ENCODE results near the gene PRPF6. TPM values are rescaled to one million over a fixed set of nuclear protein-coding genes. Genes with fewer than 3 reads are reported as not detected.
A peak's percentile ranks its signal among the peaks of the same experiment; 100 is the strongest.
"Not testable (repeated sequence)": the region's sequence is repeated elsewhere in the genome, so short reads cannot be mapped to it uniquely, and the experiment has no call there.

PRPF6 gene
- total and polyA plus RNA-seq, 2 donors from 2014 or later: 51.3 to 73.3 TPM

DNA sequence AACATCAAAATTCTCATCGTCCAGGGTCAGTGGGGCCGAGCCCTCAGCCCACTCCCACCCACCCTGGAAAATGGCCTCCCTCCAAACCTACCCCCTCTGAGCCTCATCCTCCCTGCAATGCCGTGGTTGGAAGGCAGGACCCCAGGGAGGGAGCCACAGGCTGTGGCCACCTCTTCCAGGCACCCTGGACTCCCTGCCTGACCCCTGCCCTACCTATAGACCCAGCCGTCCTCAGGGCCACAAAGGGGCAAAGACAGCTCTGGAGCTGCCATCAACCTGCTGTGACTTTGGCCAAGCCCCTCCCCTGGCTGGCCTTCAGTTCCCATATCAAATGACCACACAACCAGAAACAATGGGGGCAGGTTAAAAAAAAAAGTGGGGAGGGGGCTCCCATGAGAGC, 22.5 kb upstream of the PRPF6 start:
- TF ChIP-seq, protein P1, sequence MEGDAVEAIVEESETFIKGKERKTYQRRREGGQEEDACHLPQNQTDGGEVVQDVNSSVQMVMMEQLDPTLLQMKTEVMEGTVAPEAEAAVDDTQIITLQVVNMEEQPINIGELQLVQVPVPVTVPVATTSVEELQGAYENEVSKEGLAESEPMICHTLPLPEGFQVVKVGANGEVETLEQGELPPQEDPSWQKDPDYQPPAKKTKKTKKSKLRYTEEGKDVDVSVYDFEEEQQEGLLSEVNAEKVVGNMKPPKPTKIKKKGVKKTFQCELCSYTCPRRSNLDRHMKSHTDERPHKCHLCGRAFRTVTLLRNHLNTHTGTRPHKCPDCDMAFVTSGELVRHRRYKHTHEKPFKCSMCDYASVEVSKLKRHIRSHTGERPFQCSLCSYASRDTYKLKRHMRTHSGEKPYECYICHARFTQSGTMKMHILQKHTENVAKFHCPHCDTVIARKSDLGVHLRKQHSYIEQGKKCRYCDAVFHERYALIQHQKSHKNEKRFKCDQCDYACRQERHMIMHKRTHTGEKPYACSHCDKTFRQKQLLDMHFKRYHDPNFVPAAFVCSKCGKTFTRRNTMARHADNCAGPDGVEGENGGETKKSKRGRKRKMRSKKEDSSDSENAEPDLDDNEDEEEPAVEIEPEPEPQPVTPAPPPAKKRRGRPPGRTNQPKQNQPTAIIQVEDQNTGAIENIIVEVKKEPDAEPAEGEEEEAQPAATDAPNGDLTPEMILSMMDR (IDR thresholded peaks at IDR 0.05; ENCODE audit: borderline replicate concordance, extremely low read depth, insufficient read depth): no peak
- DNase-seq (no peak), FAIRE-seq (no peak)
- no peak overlapping the region for H3K9ac ChIP-seq (ENCODE audit: low read length in 3 of 3)
- H3K4me1 ChIP-seq (ENCODE audit: control insufficient read depth in 2 of 3, insufficient read depth in 2 of 3, low read depth in 1 of 3, low read length in 3 of 3): peaks cover 0 to 20% (median 0%) of the 10 kb centered on the region in 3 donors
- no peak overlapping the region for H3K4me3 ChIP-seq (ENCODE audit: low read length in 3 of 3)
- intact Hi-C loops (cut with DNase I): no loop called here
- H3K27ac ChIP-seq (ENCODE audit: low read depth in 2 of 2, low read length in 2 of 2): no peak overlapping the region
- no peaks in the 10 kb centered on the region for H3K27me3 ChIP-seq (ENCODE audit: control insufficient read depth, insufficient read depth, low read length)
- peaks cover 0 to 6% (median 0%) of the 10 kb centered on the region in 3 donors for H3K36me3 ChIP-seq (ENCODE audit: control insufficient read depth in 2 of 3, insufficient read depth in 3 of 3, low read length in 3 of 3)
- no peaks in the 10 kb centered on the region for H3K9me3 ChIP-seq (ENCODE audit: control insufficient read depth in 2 of 3, insufficient read depth in 1 of 3, low read length in 3 of 3)

DNA sequence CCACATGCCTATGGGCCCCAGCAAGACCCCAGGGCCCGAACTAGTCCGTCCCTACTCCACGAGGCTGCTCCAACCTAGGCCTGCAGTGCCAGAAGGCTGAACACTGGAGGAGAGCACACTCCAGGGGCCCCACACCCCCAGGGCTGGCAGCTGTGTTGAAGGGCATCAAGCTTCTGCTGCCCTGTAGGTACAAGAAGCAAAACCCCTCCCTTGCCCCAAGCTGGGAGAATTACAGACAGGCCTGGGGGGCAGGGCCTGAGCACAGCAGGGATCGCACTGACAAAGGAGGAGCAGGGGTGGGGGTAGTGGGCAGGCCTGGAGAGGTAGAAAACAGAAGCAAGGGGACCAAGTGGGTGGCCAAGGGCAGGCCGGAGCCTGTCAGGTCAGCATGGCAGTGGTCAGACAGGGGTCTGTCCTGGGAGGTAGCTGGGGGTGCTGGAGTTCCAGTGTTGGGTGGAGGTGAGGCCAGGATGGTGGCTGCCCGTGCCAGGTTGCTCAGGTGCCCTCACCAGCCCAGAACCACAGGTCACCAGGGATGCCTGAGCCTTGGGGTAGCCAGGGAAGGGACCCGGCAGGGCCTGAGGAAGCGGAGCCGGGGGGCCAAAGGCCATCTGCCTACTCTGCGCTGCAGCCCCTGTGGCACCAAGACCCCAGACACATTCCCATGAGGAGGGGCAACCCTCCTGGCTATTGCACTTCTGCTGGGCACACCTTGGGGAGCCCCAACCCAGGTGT, 21.8 kb upstream of the PRPF6 start:
- H3K9me3 ChIP-seq (ENCODE audit: control insufficient read depth in 2 of 3, insufficient read depth in 1 of 3, low read length in 3 of 3): no peaks in the 10 kb centered on the region
- H3K9ac ChIP-seq (ENCODE audit: low read length in 3 of 3): no peak overlapping the region
- H3K4me1 ChIP-seq (ENCODE audit: control insufficient read depth in 2 of 3, insufficient read depth in 2 of 3, low read depth in 1 of 3, low read length in 3 of 3): peaks cover 0 to 13% (median 0%) of the 10 kb centered on the region in 3 donors
- peaks cover 0 to 9% (median 3%) of the 10 kb centered on the region in 3 donors for H3K36me3 ChIP-seq (ENCODE audit: control insufficient read depth in 2 of 3, insufficient read depth in 3 of 3, low read length in 3 of 3)
- H3K4me3 ChIP-seq (ENCODE audit: low read length in 3 of 3): no peak overlapping the region
- TF ChIP-seq, protein P1 (IDR thresholded peaks at IDR 0.05; ENCODE audit: borderline replicate concordance, extremely low read depth, insufficient read depth): no peak
- FAIRE-seq: no peak
- intact Hi-C loops (cut with DNase I): no loop called here
- DNase-seq: no peak
- no peak overlapping the region for H3K27ac ChIP-seq (ENCODE audit: low read depth in 2 of 2, low read length in 2 of 2)
- no peaks in the 10 kb centered on the region for H3K27me3 ChIP-seq (ENCODE audit: control insufficient read depth, insufficient read depth, low read length)

DNA sequence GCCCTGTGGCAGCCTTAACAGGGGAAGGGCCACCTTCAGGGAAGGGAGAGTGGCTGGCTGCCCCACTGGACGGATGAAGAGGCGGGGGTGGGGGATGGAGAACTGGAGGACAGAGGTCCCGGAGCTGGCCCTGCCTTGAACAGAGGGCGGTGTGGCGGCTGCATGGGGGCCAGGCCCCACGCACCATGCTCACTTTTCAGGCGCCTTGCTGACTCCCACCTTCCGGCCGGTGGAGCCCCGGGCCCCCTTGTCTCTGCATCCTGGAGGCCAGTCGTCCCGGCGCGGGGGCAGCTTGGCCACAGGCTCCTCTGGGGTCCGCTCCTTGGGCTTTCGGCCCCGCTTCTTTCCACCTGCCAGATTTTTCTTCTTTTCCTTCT, 21.2 kb upstream of the PRPF6 start:
- no peak overlapping the region for H3K27ac ChIP-seq (ENCODE audit: low read depth in 2 of 2, low read length in 2 of 2)
- peaks cover 0 to 8% (median 0%) of the 10 kb centered on the region in 3 donors for H3K4me1 ChIP-seq (ENCODE audit: control insufficient read depth in 2 of 3, insufficient read depth in 2 of 3, low read depth in 1 of 3, low read length in 3 of 3)
- H3K27me3 ChIP-seq (ENCODE audit: control insufficient read depth, insufficient read depth, low read length): no peaks in the 10 kb centered on the region
- intact Hi-C loops (cut with DNase I): no loop called here
- no peaks in the 10 kb centered on the region for H3K9me3 ChIP-seq (ENCODE audit: control insufficient read depth in 2 of 3, insufficient read depth in 1 of 3, low read length in 3 of 3)
- H3K36me3 ChIP-seq (ENCODE audit: control insufficient read depth in 2 of 3, insufficient read depth in 3 of 3, low read length in 3 of 3): peaks cover 0 to 9% (median 7%) of the 10 kb centered on the region in 3 donors
- TF ChIP-seq, protein P1 (IDR thresholded peaks at IDR 0.05; ENCODE audit: borderline replicate concordance, extremely low read depth, insufficient read depth): no peak
- H3K4me3 ChIP-seq (ENCODE audit: low read length in 3 of 3): no peak overlapping the region
- no peak overlapping the region for H3K9ac ChIP-seq (ENCODE audit: low read length in 3 of 3)
- FAIRE-seq (no peak), DNase-seq (peak in 1 of 5 donors; percentile 73)

DNA sequence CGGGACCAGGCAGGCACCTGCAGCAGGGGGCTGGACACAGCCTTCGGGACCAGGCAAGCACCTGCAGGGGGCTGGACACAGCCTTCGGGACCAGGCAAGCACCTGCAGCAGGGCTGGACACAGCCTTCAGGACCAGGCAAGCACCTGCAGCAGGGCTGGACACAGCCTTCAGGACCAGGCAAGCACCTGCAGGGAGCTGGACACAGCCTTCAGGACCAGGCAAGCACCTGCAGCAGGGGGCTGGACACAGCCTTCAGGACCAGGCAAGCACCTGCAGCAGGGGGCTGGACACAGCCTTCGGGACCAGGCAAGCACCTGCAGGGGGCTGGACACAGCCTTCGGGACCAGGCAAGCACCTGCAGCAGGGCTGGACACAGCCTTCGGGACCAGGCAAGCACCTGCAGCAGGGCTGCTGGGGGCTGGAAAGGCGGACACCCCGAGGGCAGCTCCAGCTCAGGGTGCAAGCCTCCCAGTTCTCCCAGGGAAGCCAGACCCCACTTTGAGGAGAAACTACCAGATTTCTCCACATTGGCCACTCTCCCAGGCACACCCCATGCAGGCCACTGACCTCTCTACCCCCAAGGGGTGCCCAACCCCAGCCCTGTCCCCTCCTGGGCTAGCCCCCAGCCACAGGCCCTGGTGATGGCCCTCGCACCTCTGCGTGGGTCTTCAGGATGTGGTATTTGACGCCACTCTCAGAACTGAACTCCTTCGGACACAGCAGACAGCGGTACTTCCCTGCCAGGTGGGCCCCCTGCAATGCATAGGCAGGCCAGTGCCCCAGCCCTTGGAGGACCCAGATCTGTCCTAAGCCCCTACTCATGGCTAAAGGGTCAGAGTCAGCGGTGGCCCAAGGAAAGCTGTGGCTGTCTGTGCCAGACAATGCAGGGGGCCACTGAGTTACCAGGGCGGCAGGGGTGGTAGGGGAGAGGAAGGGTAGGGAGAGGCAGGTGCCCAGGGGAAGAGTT, 20.0 kb upstream of the PRPF6 start:
- peak in 1 of 5 donors; percentile 70 for DNase-seq
- H3K36me3 ChIP-seq (ENCODE audit: control insufficient read depth in 2 of 3, insufficient read depth in 3 of 3, low read length in 3 of 3); FAIRE-seq: not testable (repeated sequence)

More for the DNA sequence above, 20.0 kb upstream of the PRPF6 start:
- intact Hi-C loops (cut with DNase I); H3K4me1 ChIP-seq (ENCODE audit: control insufficient read depth in 2 of 3, insufficient read depth in 2 of 3, low read depth in 1 of 3, low read length in 3 of 3); H3K27me3 ChIP-seq (ENCODE audit: control insufficient read depth, insufficient read depth, low read length); H3K9me3 ChIP-seq (ENCODE audit: control insufficient read depth in 2 of 3, insufficient read depth in 1 of 3, low read length in 3 of 3); H3K4me3 ChIP-seq (ENCODE audit: low read length in 3 of 3); H3K27ac ChIP-seq (ENCODE audit: low read depth in 2 of 2, low read length in 2 of 2); H3K9ac ChIP-seq (ENCODE audit: low read length in 3 of 3): not testable (repeated sequence)
